Measurements from ENCODE around the gene TP53I13. TPM values are rescaled to one million over a fixed set of nuclear protein-coding genes. Genes with fewer than 3 reads are reported as not detected.

TP53I13 gene
- total and polyA plus RNA-seq, 2 of the 4 experiments (the other 2 are of a cell fraction): 22.0 to 48.3 TPM

DNA sequence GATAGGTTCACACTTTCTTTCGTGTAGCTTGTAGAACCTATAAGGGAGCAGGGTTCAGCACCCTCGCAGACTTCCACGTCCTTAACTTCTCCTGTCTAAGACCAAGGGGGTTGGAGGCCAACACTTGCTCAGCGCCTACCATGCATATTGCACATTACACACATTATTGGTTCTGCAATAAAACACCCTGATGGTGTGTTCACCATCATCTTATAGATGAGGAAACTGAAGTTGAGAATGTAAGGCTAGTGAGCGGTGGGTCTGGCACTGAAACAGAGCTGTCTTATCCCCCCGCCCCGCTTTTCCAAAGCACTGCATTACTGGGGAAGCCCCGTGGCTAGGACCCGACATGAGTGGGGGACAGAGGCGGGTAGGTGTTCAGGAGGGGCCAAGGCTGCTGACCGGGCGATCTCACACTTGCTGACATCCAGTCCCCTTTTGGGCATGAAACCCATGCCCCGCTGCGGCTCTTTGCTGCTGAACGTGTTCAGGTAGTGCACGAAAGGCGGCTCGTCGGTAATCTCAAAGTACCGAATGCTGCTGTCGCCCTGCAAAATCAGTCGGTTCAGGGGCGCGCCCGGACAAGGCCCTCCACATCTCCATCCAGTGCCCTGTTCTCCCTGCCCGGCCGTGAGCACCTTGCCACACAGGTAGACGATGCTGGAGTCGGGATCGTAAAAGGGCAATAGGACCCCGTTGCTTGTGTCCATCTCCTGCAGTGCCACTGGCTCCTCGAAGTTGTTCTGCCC is 48.0 kb downstream of the TP53I13 start:
- intact Hi-C loops (cut with micrococcal nuclease): no loop called here
- Histone ChIP-seq H2BK20ac (ENCODE audit: low read depth, low read length) (no peak overlapping the region), H3K4me3 (ENCODE audit: insufficient read depth, low read depth, low read length) (no peak overlapping the region), H3K9ac (ENCODE audit: low read depth, low read length) (no peak overlapping the region), H3K9me3 (ENCODE audit: control insufficient read depth, insufficient read depth, low read length) (no peaks in the 10 kb centered on the region), H3K27me3 (ENCODE audit: control insufficient read depth, insufficient read depth, low read length) (no peaks in the 10 kb centered on the region; the same call in 1 of the 2 replicates), H3K36me3 (ENCODE audit: control insufficient read depth, insufficient read depth, low read length) (peaks cover 2% of the 10 kb centered on the region; the same call in 1 of the 2 replicates), H3K56ac (ENCODE audit: extremely low read depth, insufficient read depth, low read length) (no peak overlapping the region), H2BK15ac (ENCODE audit: low read depth, low read length) (no peak overlapping the region), H3K4ac (ENCODE audit: low read depth, low read length) (no peak overlapping the region), H3K18ac (ENCODE audit: low read depth, low read length) (no peak overlapping the region), H4K5ac (ENCODE audit: low read depth, low read length) (no peak overlapping the region), H3K23ac (ENCODE audit: low read depth, low read length) (no peak overlapping the region), H2AK5ac (ENCODE audit: low read depth, low read length) (no peak overlapping the region), H2BK120ac (ENCODE audit: low read depth, low read length) (no peak overlapping the region), H3K4me1 (ENCODE audit: control insufficient read depth, insufficient read depth, low read length) (peaks cover 8% of the 10 kb centered on the region), H2BK5ac (ENCODE audit: low read depth, low read length, poor library complexity, severe bottlenecking) (no peak overlapping the region), H3K9me1 (ENCODE audit: insufficient read depth, low read length) (peaks cover 21% of the 10 kb centered on the region), H2AFZ (replicated peaks; ENCODE audit: low read length, poor library complexity) (peak overlapping the region; percentile 81), H4K20me1 (ENCODE audit: insufficient read depth, low read length) (peaks cover 9% of the 10 kb centered on the region; the same call in 1 of the 2 replicates), H3K79me1 (ENCODE audit: low read depth in 1 of 2, low read length in 2 of 2) (peaks cover 0 to 15% of the 10 kb centered on the region in 2 experiments; a peak in 1 of 4 replicates), H4K91ac (ENCODE audit: insufficient read depth, low read depth, low read length) (no peak overlapping the region), H4K8ac (ENCODE audit: low read depth in 2 of 2, low read length in 2 of 2) (no peak overlapping the region), H3K14ac (replicated peaks; ENCODE audit: low read depth, low read length) (no peak overlapping the region), H2AK9ac (replicated peaks; ENCODE audit: low read depth, low read length, poor library complexity) (no peak overlapping the region), H3K27ac (ENCODE audit: insufficient read depth, low read length) (no peak overlapping the region), H3K4me2 (ENCODE audit: low read depth, low read length) (no peak overlapping the region)
- no TSS peak for BruUV-seq (replicated peaks)
- WGBS, 2 experiments (ENCODE audit: extremely low coverage in 2 of 2, insufficient read length in 1 of 2): 55% methylated on average over 21 of the region's 32 CpGs; no CpG with 5 or more reads in 1 of the 2 experiments
- dilution Hi-C loops (cut with HindIII; ENCODE audit: low sequenced_read_pairs, unreplicated experiment): no loop called here
- no peak for ATAC-seq (ENCODE audit: low read depth)
- DNase-seq: no peak
- ChIA-PET POLR2A (ENCODE audit: unreplicated experiment) (interaction anchor here (1.0 kb wide), 1 partner anchor 145 kb away, joined by 5 read pairs; no protein-coding TSS in a partner anchor), CTCF (interaction anchor here (0.5 to 2.2 kb wide), 6 partner anchors 10 to 186 kb away, joined by 3 to 5 read pairs (median 4); no protein-coding TSS in a partner anchor)
- in situ Hi-C loops (cut with MboI; ENCODE audit: low sequenced_read_pairs): no loop called here
- no peak for TF ChIP-seq BHLHE40 (IDR thresholded peaks at IDR 0.05; ENCODE audit: low read depth, low read length)
- no peak for TF ChIP-seq SMC3 (IDR thresholded peaks at IDR 0.05; ENCODE audit: low read depth, low read length)
- no peak for TF ChIP-seq MAFK (IDR thresholded peaks at IDR 0.05; ENCODE audit: low read depth, low read length)
- no peak for TF ChIP-seq MAZ (IDR thresholded peaks at IDR 0.05; ENCODE audit: borderline replicate concordance, low read depth, low read length)
- no peak for TF ChIP-seq RCOR1 (IDR thresholded peaks at IDR 0.05; ENCODE audit: insufficient replicate concordance, low read length)
- no peak for TF ChIP-seq CTCF (conservative IDR thresholded peaks at IDR 0.05; ENCODE audit: low read depth, low read length)
- TF ChIP-seq CEBPB (IDR thresholded peaks at IDR 0.05; ENCODE audit: low read depth, low read length): no peak
- no peak for TF ChIP-seq MXI1 (IDR thresholded peaks at IDR 0.05; ENCODE audit: borderline replicate concordance, low read depth, low read length)
- no peak for TF ChIP-seq RFX5 (IDR thresholded peaks at IDR 0.05; ENCODE audit: low read depth, low read length)
- TF ChIP-seq ELK1 (IDR thresholded peaks at IDR 0.05; ENCODE audit: borderline replicate concordance, low read depth, low read length): no peak
- TF ChIP-seq POLR2A (IDR thresholded peaks at IDR 0.05; ENCODE audit: low read depth, low read length): no peak
- no peak for TF ChIP-seq RAD21 (IDR thresholded peaks at IDR 0.05; ENCODE audit: low read length)
- no peak for TF ChIP-seq NFE2L2 (IDR thresholded peaks at IDR 0.05; ENCODE audit: low read depth, low read length)
- TF ChIP-seq CHD1 (IDR thresholded peaks at IDR 0.05; ENCODE audit: low read depth, low read length): no peak
- no peak for TF ChIP-seq FOS (IDR thresholded peaks at IDR 0.05; ENCODE audit: low read depth, low read length)

All from IMR-90 (cell line).